Body of pancreas (tissue), 4 donors: ENCODE measurements around the gene THAP2. TPM values are rescaled to one million over a fixed set of nuclear protein-coding genes. Genes with fewer than 3 reads are reported as not detected.
"Not testable (repeated sequence)": the region's sequence is repeated elsewhere in the genome, so short reads cannot be mapped to it uniquely, and the experiment has no call there.

Source experiments
- ATAC-seq: fragments of 150-250 bp; one replicate; pipeline ENCODE4 v1.9.1; 2016
- DNase-seq, 4 donors: peaks; one replicate each; pipeline ENCODE4 v3.0.0-alpha.2; 2019
- H3K27ac ChIP-seq, 4 donors: fragments of 200-600 bp; sonication (generic); 1 replicate in 3 of 4; 2 replicates in 1 of 4; pipeline versions ENCODE4 v1.5.1 to v1.6.1; 2016 to 2019; ENCODE audit warnings: mild to moderate bottlenecking in 1 of 4, mixed read lengths in 1 of 4, moderate library complexity in 1 of 4
- H3K27me3 ChIP-seq, 2 donors: fragments of 200-600 bp; sonication (generic); one replicate each; pipeline ENCODE4 v1.6.0; 2016; ENCODE audit warnings: mild to moderate bottlenecking in 1 of 2
- H3K36me3 ChIP-seq, 2 donors: fragments of 200-600 bp; sonication (generic); replicated peaks in 1 of 2; 2 replicates each; pipeline ENCODE4 v1.5.1; 2016; ENCODE audit warnings: low read depth in 2 of 2; ENCODE audit not compliant: insufficient read depth in 1 of 2
- H3K4me1 ChIP-seq: fragments of 200-600 bp; sonication (generic); one replicate; pipeline ENCODE4 v1.6.0; 2016
- H3K4me3 ChIP-seq, 2 donors: fragments of 200-600 bp; sonication (generic); 1 replicate in 1 of 2; 2 replicates in 1 of 2; pipeline ENCODE4 v1.5.1; 2016 to 2019
- H3K9me3 ChIP-seq, 3 donors: fragments of 200-600 bp; sonication (generic); 1 replicate in 2 of 3; 2 replicates in 1 of 3; pipeline ENCODE4 v1.5.1; 2016
- CTCF ChIP-seq, 7 experiments: fragments of 450-650 bp in 4 of 7; fragments of 200-600 bp in 3 of 7; sonication (generic) in 3 of 7; IDR thresholded peaks; one replicate each; pipeline ENCODE4 v1.5.1; 2016 to 2019; ENCODE audit warnings: antibody characterized with exemption in 7 of 7
- POLR2A ChIP-seq, 3 donors: fragments of 450-650 bp; IDR thresholded peaks; one replicate each; pipeline ENCODE4 v1.6.1; 2016; ENCODE audit warnings: antibody characterized with exemption in 3 of 3, mild to moderate bottlenecking in 2 of 3
- WGBS, 2 donors: methylation state at CpG; one replicate each; pipeline ENCODE4 v1.1.5; 2017; 5-methylcytosine and 5-hydroxymethylcytosine counted together
- intact Hi-C: fragments of 100-400 bp; cut with DNase I; formaldehyde crosslinking; loops from one replicate; pipeline ENCODE4 v1.15.1; 2023
- total RNA-seq, 2 donors: library from RNA; depleted of rRNA; stranded (reverse); fragments of >200 nt; gene quantifications; one replicate each; pipeline ENCODE4 v1.1.0, GENCODE V29; 2016

The THAP2 gene
- total RNA-seq, 2 donors from 2014 or later = 0.99 to 15.0 TPM

- H3K9me3 ChIP-seq = no peaks in the 10 kb centered on the region
- TF ChIP-seq CTCF (IDR thresholded peaks at IDR 0.05) (no peak), POLR2A (IDR thresholded peaks at IDR 0.05) (no peak)
- peak overlapping the region; percentile 29 to 82 for H3K4me3 ChIP-seq
- ATAC-seq (no peak), DNase-seq (peak in 1 of 4 donors; percentile 18)
- H3K27me3 ChIP-seq = no peaks in the 10 kb centered on the region
- WGBS, 2 donors = 22 to 23% methylated on average over 19 of the region's 19 CpGs
- peaks cover 36% of the 10 kb centered on the region for H3K4me1 ChIP-seq
- no peaks in the 10 kb centered on the region for H3K36me3 ChIP-seq
- intact Hi-C loops = no loop called here
- H3K27ac ChIP-seq = peak overlapping the region; percentile 79 to 96 (median 86)
Measured at GRCh38 chr12:71685312-71685906, 21.3 kb downstream of the THAP2 start.

GRCh38 chr12:71685914-71686657, 22.0 kb downstream of the THAP2 start, which contains the start of gene TMEM19:
TMEM19 (plus strand) TSS chr12:71686082; CDS start chr12:71686681, 599 bp downstream.
- 0% methylated on average over 21 to 60 of the region's 63 CpGs for WGBS, 2 donors

GRCh38 chr12:71686658-71687025, 22.5 kb downstream of the THAP2 start:
- ATAC-seq = no peak
- peaks cover 38% of the 10 kb centered on the region for H3K4me1 ChIP-seq
- intact Hi-C loops = no loop called here
- H3K36me3 ChIP-seq = no peaks in the 10 kb centered on the region
- H3K27me3 ChIP-seq = no peaks in the 10 kb centered on the region
- H3K4me3 ChIP-seq = peak overlapping the region in 1 of 2 donors; percentile 82
- no peak for DNase-seq
- WGBS, 2 donors = 5 to 7% methylated on average over 3 of the region's 3 CpGs
- TF ChIP-seq CTCF (IDR thresholded peaks at IDR 0.05) (no peak), POLR2A (IDR thresholded peaks at IDR 0.05) (no peak)
- H3K27ac ChIP-seq = peak overlapping the region; percentile 37 to 96 (median 82)
- no peaks in the 10 kb centered on the region for H3K9me3 ChIP-seq

More at GRCh38 chr12:71685914-71686657, 22.0 kb downstream of the THAP2 start, which contains the start of gene TMEM19:
- ATAC-seq (peak; percentile 99), DNase-seq (peak; percentile 91 to 94 (median 92))
- H3K4me1 ChIP-seq = peaks cover 38% of the 10 kb centered on the region
- no peaks in the 10 kb centered on the region for H3K27me3 ChIP-seq
- peak within 1 kb of the TSS; percentile 79 to 96 (median 86) for H3K27ac ChIP-seq
- intact Hi-C loops = no loop called here
- no peaks in the 10 kb centered on the region for H3K36me3 ChIP-seq
- peak within 1 kb of the TSS; percentile 29 to 82 for H3K4me3 ChIP-seq
- TF ChIP-seq CTCF (IDR thresholded peaks at IDR 0.05) (peak in 5 of 7 experiments; percentile 25 to 43 (median 41)), POLR2A (IDR thresholded peaks at IDR 0.05) (peak; percentile 57 to 85 (median 85))
- H3K9me3 ChIP-seq = no peaks in the 10 kb centered on the region

GRCh38 chr12:71687172-71687571, 23.1 kb downstream of the THAP2 start:
- WGBS, 2 donors = 84 to 87% methylated on average over 11 of the region's 11 CpGs
- ATAC-seq, H3K4me3 ChIP-seq, DNase-seq, H3K36me3 ChIP-seq, intact Hi-C loops, H3K9me3 ChIP-seq, H3K27me3 ChIP-seq: not testable (repeated sequence)
- peaks cover 38% of the 10 kb centered on the region for H3K4me1 ChIP-seq
- H3K27ac ChIP-seq = peak overlapping the region in 1 of 4 donors; percentile 96

GRCh38 chr12:71688961-71689570, 25.0 kb downstream of the THAP2 start:
- intact Hi-C loops = no loop called here
- no peak for DNase-seq
- 52 to 57% methylated on average over 5 of the region's 5 CpGs for WGBS, 2 donors
- no peaks in the 10 kb centered on the region for H3K27me3 ChIP-seq
- no peak for ATAC-seq
- TF ChIP-seq CTCF (IDR thresholded peaks at IDR 0.05) = no peak
- TF ChIP-seq POLR2A (IDR thresholded peaks at IDR 0.05) = no peak
- no peak overlapping the region for H3K4me3 ChIP-seq
- no peaks in the 10 kb centered on the region for H3K36me3 ChIP-seq
- H3K27ac ChIP-seq = no peak overlapping the region
- peaks cover 40% of the 10 kb centered on the region for H3K4me1 ChIP-seq
- no peaks in the 10 kb centered on the region for H3K9me3 ChIP-seq
